Left lung (tissue), 10 donors: ENCODE results near the gene LGALS4. TPM values are rescaled to one million over a fixed set of nuclear protein-coding genes. Genes with fewer than 3 reads are reported as not detected.

ENCODE experiments used
- ATAC-seq: fragments of 200-7000 bp; cut with Tn5 transposase; one replicate; pipeline ENCODE4 v1.9.1; 2020; ENCODE audit warnings: moderate library complexity
- DNase-seq, 4 donors: peaks; one replicate each; pipeline ENCODE4 v3.0.0-alpha.2; 2013 to 2020
- H3K27ac ChIP-seq, 2 donors: fragments of 200-600 bp; sonication (generic) in 1 of 2; one replicate each; pipeline versions ENCODE4 v1.5.0 to v1.8.0; 2020 to 2021
- H3K27me3 ChIP-seq, 2 donors: fragments of 200-600 bp; sonication (generic) in 1 of 2; one replicate each; pipeline versions ENCODE4 v1.5.0 to v1.8.0; 2020 to 2021
- H3K36me3 ChIP-seq, 2 donors: fragments of 200-600 bp; sonication (generic) in 1 of 2; one replicate each; pipeline versions ENCODE4 v1.5.0 to v1.8.0; 2020 to 2021
- H3K4me1 ChIP-seq, 2 donors: fragments of 200-600 bp; one replicate each; pipeline ENCODE4 v1.8.0; 2021
- H3K4me3 ChIP-seq, 2 donors: fragments of 200-600 bp; sonication (generic) in 1 of 2; one replicate each; pipeline versions ENCODE4 v1.5.0 to v1.8.0; 2020 to 2021; ENCODE audit warnings: mild to moderate bottlenecking in 1 of 2
- H3K9me3 ChIP-seq, 2 donors: fragments of 200-600 bp; sonication (generic) in 1 of 2; one replicate each; pipeline versions ENCODE4 v1.5.0 to v1.8.0; 2020 to 2021
- CTCF ChIP-seq, 2 donors: fragments of 200-600 bp; sonication (generic) in 1 of 2; IDR thresholded peaks; one replicate each; pipeline versions ENCODE4 v1.5.0 to v1.8.0; 2021; ENCODE audit warnings: antibody characterized with exemption in 2 of 2
- intact Hi-C, 2 donors: fragments of 100-400 bp; cut with DNase I; formaldehyde crosslinking; loops; one replicate each; pipeline versions ENCODE4 v1.11.2 to v1.14.2; 2022
- polyA plus RNA-seq, 6 donors: library from polyadenylated mRNA; unstranded; fragments of 120-200 nt; gene quantifications; one replicate each; pipeline ENCODE4 v1.2.1, GENCODE V29; 2013; ENCODE audit not compliant: insufficient read length in 6 of 6
- total RNA-seq, 2 donors: library from RNA; stranded (reverse); fragmentation: NEBNext Ultra II Directional; extraction: Animal tissue kit (Norgen Biotek cat#: 25700); gene quantifications; one replicate each; pipeline ENCODE4 v1.2.1, GENCODE V29; 2021
- donor health status: DM: no; HTN: yes; CAD: no.
- donor health status: DM: no; HTN: no; CAD: no.

LGALS4 gene
- total and polyA plus RNA-seq, 8 donors, result 0.64 to 3.4 (median 1.8) TPM

- Histone ChIP-seq H3K4me3 (no peak overlapping the region), H3K36me3 (peaks cover 19 to 68% of the 10 kb centered on the region in 2 donors), H3K4me1 (peaks cover 20 to 44% of the 10 kb centered on the region in 2 donors), H3K27me3 (no peaks in the 10 kb centered on the region), H3K27ac (no peak overlapping the region), H3K9me3 (no peaks in the 10 kb centered on the region)
- ATAC-seq (no peak), DNase-seq (no peak)
- no peak for TF ChIP-seq CTCF (IDR thresholded peaks at IDR 0.05)
- intact Hi-C loops, result no loop called here
Observed at GRCh38 chr19:38846097-38846496, 33.4 kb upstream of the LGALS4 start.

- ATAC-seq, result no peak
- no peak for DNase-seq
- H3K27ac ChIP-seq, result no peak overlapping the region
- peaks cover 19 to 74% of the 10 kb centered on the region in 2 donors for H3K36me3 ChIP-seq
- H3K27me3 ChIP-seq, result no peaks in the 10 kb centered on the region
- no peak overlapping the region for H3K4me3 ChIP-seq
- peaks cover 20 to 40% of the 10 kb centered on the region in 2 donors for H3K4me1 ChIP-seq
- H3K9me3 ChIP-seq, result no peaks in the 10 kb centered on the region
- intact Hi-C loops, result no loop called here
- no peak for TF ChIP-seq CTCF (IDR thresholded peaks at IDR 0.05)
Observed at GRCh38 chr19:38845374-38846024, 32.8 kb upstream of the LGALS4 start.

- intact Hi-C loops, result no loop called here
Observed at GRCh38 chr19:38844093-38844686, 31.4 kb upstream of the LGALS4 start.

GRCh38 chr19:38843175-38843758, 30.5 kb upstream of the LGALS4 start:
- Histone ChIP-seq H3K4me3 (no peak overlapping the region), H3K4me1 (peaks cover 12 to 35% of the 10 kb centered on the region in 2 donors), H3K36me3 (peaks cover 19 to 97% of the 10 kb centered on the region in 2 donors), H3K9me3 (no peaks in the 10 kb centered on the region), H3K27me3 (no peaks in the 10 kb centered on the region), H3K27ac (no peak overlapping the region)
- DNase-seq, result no peak
- TF ChIP-seq CTCF (IDR thresholded peaks at IDR 0.05), result no peak
- intact Hi-C loops, result no loop called here
- ATAC-seq, result no peak

More at GRCh38 chr19:38844093-38844686, 31.4 kb upstream of the LGALS4 start:
- TF ChIP-seq CTCF (IDR thresholded peaks at IDR 0.05), result no peak
- peaks cover 20 to 40% of the 10 kb centered on the region in 2 donors for H3K4me1 ChIP-seq
- H3K36me3 ChIP-seq, result peaks cover 19 to 87% of the 10 kb centered on the region in 2 donors
- no peaks in the 10 kb centered on the region for H3K9me3 ChIP-seq
- no peak overlapping the region for H3K4me3 ChIP-seq
- ATAC-seq (no peak), DNase-seq (no peak)
- H3K27ac ChIP-seq, result no peak overlapping the region
- no peaks in the 10 kb centered on the region for H3K27me3 ChIP-seq

GRCh38 chr19:38842439-38843174, 29.9 kb upstream of the LGALS4 start:
- Histone ChIP-seq H3K27ac (no peak overlapping the region), H3K36me3 (peaks cover 22 to 100% of the 10 kb centered on the region in 2 donors), H3K27me3 (no peaks in the 10 kb centered on the region), H3K4me1 (peaks cover 6 to 28% of the 10 kb centered on the region in 2 donors), H3K4me3 (no peak overlapping the region), H3K9me3 (no peaks in the 10 kb centered on the region)
- intact Hi-C loops, result no loop called here
- no peak for TF ChIP-seq CTCF (IDR thresholded peaks at IDR 0.05)
- no peak for DNase-seq
- ATAC-seq, result no peak
